HG03064 (cell line): ENCODE measurements around the gene PDCD1.

Source experiments
- ATAC-seq: cut with Tn5 transposase; IDR thresholded peaks from one replicate; pipeline ENCODE4 v1.9.1; 2021; ENCODE audit warnings: low read depth; ENCODE audit not compliant: unreplicated experiment

PDCD1 gene

GRCh38 chr2:241895712-241896641, 37.3 kb upstream of the PDCD1 start:
- ATAC-seq: no peak

DNA sequence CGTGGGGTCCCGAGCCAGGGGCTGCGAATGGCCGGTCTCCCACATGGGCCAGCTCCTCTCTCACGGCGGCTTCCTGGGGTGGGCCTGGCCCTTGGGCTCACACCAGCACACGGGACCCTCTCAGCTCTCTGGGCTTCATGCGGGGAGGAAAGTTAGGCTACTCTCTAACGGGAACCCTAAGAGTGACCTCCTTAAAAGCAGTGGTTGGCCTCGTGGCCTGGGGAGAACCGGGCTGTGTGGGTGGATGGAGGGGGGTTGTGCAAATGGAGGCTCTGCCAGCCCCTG, 36.7 kb upstream of the PDCD1 start:
- ATAC-seq: no peak

DNA sequence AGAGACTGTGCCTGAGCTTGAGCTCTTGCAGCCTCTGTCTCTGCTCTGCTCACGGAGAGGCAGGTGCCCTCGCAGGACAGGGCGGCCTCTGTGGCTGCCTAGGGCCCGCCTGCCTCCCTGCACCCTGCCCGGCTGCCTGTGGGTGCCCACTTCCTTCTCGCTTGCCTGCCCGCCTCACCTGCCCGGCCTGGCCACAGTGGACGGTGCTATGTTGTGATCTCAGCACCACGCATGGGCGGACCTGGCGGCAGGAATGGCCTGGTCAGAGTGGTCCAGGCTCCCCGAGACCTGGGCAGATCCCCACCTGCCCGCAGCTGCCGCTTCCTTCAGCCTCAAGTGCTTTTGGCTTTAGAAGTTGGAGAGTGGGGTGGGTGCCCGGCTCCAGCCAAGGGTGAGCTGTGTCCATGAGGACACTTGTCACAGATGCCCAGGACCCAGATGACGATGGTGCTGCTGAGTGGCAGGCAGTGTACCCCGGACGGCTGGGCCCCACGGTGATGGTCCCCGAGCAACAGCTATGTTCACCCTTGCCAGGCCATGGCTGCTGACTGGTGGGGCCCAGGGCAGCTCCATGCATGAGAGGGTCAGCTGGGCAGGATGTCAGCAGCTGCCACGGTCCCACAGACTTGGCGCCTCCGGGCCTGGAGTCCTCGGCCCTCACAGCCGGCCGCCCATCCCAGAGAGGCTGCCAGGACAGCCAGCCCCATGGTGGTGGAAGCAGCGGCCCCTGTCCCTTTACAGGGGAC, 36.2 kb upstream of the PDCD1 start:
- no peak for ATAC-seq

DNA sequence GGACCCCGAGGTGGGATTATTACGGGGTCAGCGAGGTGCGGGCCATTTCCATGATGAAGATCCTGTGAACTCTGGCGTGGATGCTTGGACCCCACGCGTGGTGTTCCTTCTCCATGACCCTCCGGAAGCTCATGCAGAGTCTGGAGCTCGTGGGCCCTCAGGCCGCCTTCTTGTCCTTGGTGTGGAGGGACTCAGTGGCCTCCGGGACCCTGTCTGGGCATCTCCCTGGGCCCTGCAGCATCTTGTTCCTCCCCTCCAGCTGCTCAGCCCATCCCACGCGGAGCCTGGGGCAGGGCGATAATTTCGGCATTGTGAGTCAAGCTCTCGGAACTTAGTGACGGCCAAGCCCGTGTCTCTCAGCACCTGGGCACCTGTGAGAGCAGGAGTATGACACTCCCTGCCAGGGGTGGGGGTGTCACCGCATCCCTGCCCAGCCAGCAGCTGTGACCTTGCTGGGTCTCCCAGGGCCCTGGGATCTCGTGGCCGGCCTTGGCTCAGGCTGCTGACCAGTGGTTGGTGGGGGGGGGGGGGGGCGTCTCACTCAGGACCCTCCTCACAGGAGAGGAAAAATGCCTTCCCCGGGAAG, 35.5 kb upstream of the PDCD1 start:
- no peak for ATAC-seq

DNA sequence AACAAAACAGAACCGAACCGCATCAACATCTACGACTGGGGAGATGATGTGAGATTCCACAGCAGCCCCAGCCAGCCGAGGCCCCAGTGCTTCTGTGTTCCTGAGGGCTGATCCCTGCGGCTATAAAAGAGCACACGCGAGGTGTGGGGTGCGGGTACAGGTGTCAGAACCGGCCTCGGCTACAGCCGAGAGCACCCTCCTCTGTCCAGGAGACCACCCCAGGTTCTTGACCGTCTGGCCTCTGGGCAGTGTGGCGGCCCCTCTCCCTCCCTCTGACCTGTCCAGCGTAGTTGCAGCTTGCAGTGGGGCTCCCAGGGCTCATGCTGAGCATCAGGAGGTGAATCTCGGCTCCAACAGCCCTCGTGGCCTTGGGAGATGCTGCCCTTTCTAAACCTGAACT, 34.6 kb upstream of the PDCD1 start:
- no peak for ATAC-seq

GRCh38 chr2:241892299-241893137, 33.8 kb upstream of the PDCD1 start:
- ATAC-seq: no peak

- ATAC-seq: no peak
These were observed 33.2 kb upstream of the PDCD1 start for GRCh38 chr2:241891988-241892298.

- ATAC-seq: no peak
These were observed 32.8 kb upstream of the PDCD1 start for GRCh38 chr2:241891315-241891987.

DNA sequence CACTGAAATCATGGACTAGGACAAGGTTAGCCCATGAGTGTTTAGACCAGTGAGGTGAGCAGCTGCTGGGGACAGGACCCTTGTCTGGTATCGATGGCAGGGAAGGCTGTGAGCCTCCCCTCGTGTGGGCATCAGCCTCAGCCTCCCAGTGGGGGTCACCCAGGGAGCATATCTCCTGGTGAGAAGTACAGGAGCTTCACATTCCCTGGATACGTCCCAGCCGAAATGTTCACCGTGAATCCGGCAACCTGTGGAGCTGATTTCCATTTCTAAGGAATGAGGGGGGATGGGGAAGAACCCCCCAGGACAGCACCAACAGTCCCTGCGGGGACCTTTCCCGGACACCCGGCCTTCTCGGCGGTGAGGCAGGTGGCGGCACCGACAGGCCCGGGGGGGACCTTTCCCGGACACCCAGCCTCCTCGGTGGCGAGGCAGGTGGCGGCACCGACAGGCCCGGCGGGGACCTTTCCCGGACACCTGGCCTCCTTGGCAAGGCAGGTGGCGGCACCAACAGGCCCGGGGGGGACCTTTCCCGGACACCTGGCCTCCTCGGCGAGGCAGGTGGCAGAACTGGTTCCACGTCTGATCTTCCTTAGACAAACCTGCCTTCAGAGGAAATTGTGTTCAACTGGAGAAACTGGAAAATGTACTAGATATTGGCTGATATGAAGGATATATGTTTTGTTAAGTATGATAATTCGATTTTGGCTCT, 32.0 kb upstream of the PDCD1 start:
- ATAC-seq: no peak

- no peak for ATAC-seq
These were observed 29.9 kb upstream of the PDCD1 start for GRCh38 chr2:241888641-241889040.

DNA sequence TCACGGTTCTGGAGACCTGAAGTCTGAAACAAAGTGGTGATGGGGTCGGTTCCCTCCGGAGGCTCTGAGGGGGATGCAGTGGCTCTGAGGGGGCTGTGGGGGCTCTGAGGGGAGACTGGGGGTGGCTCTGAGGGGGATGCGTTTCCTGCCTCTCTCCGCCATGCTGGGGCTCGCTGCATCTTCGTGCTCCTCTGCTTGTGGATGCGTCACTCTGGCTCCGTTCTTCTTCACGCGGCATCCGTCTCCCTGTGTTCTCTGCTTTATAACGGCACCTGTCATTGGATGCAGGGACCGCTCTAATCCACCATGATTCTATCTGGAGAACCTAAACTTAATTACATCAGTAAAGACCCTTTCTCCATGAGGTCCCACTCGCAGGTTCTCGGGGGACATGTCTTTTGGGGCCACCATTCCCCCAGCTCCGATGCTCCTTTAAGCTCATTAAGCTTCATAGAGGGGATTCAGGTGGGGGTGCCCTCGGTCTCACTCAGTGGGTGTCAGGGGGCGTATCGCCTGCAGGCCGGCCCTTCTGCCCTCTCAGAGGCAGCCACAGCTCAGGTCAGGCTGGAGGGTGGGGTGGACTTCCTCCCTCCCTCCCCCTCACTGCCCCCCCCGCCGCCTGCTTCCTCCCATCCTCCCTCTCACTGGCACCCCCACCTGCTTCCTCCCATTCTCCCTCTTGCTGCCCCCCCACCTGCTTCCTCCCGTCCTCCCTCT, 29.3 kb upstream of the PDCD1 start:
- no peak for ATAC-seq

- ATAC-seq: no peak
These were observed 28.2 kb upstream of the PDCD1 start for GRCh38 chr2:241886840-241887447.

DNA sequence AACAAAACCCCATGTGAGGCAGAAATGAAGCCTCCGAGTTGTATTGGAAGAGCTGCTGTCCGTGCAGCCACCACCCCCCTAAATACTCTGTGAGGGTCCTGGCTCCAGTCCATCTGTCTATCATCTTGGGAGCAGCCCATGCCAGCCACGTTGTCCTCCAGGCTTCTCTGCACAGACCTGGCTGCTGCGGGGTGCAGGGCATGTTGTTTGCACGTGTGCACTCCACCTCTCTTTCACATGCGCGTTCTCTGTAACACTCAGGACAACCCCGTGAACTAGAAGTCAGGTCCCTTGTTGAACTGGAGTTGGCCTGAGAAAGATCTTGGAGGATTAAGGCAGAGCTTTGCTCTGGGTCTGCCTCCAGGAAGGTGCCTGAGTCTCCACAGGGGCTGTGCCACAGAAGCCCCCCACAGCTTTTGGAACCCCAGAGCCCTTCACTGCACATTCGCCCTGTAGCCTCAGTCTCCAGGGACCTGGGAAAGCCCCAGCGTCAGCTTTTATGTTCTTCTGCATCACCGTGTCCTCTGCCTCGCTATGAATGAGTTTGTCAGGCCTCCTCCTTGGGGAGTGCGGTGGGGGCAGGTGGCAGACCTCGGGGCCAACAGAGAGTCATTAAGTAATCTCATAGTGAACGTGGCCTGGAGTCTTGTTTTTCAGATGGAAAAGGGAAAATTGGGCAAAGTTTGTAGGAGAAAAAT, 27.4 kb upstream of the PDCD1 start:
- ATAC-seq: no peak

DNA sequence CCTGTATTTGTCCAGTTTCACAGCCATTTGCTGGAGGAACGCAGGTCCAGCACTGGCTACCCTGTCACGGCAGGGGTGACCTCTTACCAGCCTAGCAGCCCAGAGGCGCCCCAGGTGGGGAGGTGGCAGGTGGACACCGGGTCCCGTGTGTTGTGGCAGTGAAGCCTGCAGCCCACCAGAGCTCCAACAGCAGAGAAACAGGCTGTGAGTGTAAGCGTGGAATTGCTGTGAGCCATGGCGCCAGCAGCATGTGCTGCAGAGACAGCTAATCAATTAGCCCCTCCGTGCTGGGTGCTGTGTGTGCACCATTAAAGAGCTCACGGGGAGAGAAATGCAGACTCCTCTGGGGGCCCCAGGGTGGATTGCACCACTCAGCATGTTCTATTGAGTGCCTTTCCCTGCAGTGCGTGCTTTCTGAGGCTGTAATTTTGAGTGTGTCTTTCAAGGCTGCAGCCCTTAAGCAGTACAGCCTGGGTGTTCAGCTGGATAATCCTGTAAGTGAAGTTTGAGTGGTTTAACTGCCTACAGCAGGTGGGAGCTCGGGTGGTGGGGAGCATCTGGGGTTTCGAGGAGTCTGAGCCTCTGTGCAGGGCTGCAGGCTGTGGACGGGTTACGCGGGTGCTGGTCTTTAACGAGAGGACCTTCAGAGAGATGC, 26.7 kb upstream of the PDCD1 start:
- ATAC-seq: no peak

- no peak for ATAC-seq
These were observed 26.2 kb upstream of the PDCD1 start for GRCh38 chr2:241884951-241885290.

DNA sequence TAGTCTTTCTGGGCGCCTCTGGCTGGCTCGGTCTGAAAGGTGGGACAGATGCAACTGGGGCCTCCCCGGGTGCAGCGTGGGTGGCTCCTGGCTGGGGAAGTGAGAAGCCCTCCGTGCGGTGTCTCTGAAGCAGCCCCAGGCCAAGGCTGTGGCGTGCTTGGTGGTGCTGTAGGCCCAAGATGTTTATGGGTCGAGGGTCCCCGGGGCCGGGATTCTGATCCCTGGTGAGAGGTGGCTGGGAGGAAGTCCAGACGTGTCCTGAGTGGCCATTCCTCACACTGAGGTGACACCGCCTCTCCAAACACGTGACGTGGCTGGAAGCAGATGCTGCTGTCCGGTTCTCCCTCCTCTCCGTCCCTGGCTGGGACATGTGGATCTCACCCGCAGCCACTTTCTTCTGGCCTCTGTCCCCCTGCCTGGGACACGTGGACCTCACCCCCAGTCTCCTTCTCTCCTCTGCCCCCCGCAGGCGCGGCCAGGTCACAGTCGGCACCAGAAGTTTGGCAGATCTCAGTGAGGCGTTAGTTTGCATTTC, 23.5 kb upstream of the PDCD1 start:
- ATAC-seq: peak; percentile 52

DNA sequence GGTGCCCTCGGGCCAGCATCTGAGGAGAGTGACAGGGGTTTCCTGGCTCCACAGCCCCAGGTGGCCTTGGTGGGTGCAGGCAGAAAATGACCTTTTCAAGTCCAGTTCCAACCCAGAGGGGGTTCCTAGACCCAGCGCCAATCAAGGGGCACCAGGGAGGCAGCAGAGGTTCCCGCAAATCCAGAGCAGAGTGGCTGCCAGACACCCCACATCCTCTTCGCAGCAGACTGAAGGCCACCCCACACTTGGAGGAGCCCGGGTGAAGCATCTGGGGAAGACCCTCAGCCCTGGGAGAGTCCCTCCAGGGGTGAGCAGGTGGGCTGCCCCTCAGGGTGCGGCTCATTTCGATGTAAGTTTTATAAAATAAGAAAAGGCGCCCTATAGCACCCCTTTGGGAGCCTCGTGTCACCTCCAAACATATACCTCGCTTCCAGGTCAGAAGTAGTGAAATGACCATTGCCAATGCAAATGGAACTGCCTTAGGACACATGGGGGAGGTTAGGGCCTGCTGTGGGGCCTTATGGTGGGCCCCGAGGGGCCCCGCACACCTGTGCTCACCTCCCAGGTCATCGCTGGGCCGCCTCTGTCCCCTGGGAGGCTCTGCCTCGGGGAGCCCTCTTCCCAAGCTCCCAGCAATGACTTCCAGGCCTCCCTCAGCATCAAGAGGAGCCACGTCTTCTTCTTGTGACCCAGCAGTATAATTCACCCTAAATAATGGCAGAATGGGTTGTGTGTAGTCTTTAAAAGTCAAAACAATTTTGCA, 21.8 kb upstream of the PDCD1 start:
- ATAC-seq: no peak
